D721Med (cell line): Measurements from ENCODE around the gene FKBP4.

Experiments
- DNase-seq: peaks from one replicate; pipeline ENCODE4 v3.0.0; 2011; ENCODE audit warnings: low spot score; ENCODE audit not compliant: insufficient read length
- FAIRE-seq: peaks from 2 replicates; lab custom pipeline; 2011; peaks lifted over from hg19 to GRCh38; lab: Jason Lieb, UNC
- TF ChIP-seq, protein P1 (sequence below): IDR thresholded peaks from 2 replicates; pipeline ENCODE4 v1.5.1; 2012; ENCODE audit warnings: mild to moderate bottlenecking, control low read depth; ENCODE audit not compliant: insufficient read depth; ENCODE audit errors: missing control alignments

Gene FKBP4

DNA sequence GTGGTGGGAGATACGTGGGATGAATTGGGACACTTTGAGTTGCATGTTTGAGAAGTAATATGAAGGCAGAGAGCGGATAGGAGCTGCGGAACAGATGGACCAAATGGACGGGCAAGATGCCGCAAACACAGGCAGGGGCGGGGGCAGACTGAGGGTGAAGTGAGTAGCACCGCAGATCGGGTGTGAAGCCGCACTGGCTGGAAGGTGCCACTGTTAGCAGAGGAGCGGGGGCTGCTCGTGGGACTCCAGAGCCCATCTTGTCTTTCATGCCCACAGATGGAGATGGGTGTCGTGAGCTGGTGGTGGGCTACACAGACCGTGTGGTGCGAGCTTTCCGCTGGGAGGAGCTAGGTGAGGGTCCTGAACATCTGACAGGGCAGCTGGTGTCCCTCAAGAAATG is 25.0 kb downstream of the FKBP4 start:
- FAIRE-seq (no peak), DNase-seq (no peak)
- TF ChIP-seq, protein P1, sequence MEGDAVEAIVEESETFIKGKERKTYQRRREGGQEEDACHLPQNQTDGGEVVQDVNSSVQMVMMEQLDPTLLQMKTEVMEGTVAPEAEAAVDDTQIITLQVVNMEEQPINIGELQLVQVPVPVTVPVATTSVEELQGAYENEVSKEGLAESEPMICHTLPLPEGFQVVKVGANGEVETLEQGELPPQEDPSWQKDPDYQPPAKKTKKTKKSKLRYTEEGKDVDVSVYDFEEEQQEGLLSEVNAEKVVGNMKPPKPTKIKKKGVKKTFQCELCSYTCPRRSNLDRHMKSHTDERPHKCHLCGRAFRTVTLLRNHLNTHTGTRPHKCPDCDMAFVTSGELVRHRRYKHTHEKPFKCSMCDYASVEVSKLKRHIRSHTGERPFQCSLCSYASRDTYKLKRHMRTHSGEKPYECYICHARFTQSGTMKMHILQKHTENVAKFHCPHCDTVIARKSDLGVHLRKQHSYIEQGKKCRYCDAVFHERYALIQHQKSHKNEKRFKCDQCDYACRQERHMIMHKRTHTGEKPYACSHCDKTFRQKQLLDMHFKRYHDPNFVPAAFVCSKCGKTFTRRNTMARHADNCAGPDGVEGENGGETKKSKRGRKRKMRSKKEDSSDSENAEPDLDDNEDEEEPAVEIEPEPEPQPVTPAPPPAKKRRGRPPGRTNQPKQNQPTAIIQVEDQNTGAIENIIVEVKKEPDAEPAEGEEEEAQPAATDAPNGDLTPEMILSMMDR, result no peak

DNA sequence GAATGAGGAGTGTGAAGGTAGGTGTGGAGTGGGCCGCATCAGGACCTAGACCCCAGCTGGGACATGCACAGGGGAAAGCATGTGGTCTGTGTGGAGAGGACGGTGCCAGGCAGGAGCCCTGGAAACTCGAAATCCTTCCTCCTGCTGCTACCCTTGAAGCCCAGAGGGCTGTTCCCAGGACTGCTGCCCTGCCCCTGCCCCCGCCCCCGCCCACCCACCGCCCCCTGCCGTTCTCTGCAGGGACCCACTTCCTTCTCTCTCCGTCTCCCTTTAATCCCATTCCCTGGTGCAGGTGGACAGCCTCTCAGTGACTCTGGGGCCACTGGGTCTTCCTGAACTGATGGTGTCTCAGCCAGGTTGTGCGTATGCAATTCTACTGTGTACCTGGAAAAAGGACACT is 25.7 kb downstream of the FKBP4 start:
- DNase-seq (no peak), FAIRE-seq (no peak)
- TF ChIP-seq, protein P1, result no peak

DNA sequence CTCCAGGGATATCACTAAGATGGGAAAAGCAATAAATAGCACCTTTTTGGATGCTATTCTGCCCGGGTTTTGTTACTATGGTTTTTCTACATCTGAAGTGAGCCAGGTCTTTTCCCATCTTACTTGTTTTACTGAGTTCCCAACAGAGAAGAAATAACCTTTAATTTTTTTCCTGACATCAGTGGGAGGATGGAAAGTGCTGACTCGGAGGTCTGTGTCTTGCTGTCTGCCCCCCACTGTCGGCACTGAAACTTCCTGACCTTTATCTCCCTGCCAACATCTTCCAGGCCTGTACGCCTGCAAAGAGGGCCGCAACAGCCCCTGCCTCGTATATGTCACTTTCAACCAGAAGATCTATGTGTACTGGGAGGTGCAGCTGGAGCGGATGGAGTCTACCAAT is 28.7 kb downstream of the FKBP4 start:
- DNase-seq (no peak), FAIRE-seq (no peak)
- TF ChIP-seq, protein P1, result no peak

DNA sequence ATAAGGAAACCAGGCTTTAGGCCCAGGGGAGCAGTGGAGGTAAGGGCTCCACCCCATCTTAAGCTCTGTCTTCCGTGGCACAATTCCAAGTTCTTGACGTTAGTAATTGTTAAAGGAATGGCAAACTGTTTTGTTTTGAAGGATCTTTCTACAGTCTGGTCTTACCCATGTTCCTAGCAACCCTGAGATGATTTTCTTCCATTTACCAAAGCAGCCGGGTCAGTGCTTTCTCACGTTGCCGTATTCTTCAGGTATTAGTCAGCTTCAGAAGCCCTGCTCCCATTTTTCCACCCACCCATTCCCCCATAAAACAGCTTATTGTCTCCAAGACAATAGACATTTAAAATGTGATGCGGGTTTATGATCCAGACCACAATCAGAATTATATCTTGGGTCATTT is 29.8 kb downstream of the FKBP4 start:
- TF ChIP-seq, protein P1, result no peak
- FAIRE-seq (no peak), DNase-seq (no peak)

DNA sequence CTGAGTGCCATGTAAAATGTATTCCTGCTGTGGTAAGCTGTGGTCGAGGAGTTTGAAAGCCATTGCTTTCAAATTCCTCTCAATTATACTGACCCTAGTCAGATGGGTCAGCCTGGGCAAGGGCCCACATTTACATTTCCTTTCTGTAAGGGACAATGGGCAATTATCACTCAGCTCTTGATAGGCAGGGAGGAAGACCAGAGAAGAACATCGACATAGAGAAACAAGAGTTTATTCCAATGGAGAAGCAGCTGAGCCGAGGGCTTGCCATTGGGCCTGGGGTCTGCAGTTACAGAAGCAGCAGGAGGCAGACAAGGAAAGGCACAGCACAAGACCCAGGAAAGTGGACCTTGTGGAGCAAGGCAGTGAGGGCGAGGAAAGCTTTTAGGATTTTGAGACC is 30.4 kb downstream of the FKBP4 start:
- DNase-seq (no peak), FAIRE-seq (no peak)
- TF ChIP-seq, protein P1, result no peak

DNA sequence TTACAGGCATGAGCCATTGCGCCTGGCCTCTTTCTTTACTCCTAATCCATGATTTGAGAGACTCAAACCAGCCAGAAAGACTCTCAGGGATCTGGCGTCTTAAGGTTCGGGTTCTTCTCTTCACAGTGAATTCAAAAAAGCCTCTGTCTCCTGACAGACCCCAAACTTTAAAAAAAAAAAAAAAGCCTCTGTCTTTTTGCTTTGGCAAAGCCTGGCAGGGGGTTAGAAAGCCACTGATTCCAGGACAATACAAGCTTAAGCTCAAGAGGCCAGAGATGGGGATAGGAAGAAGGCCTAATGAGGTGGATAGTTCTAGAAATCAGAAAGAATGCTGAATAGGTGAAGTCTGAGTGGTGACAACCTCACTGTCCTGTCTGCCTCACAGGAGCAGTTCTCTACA is 31.3 kb downstream of the FKBP4 start:
- TF ChIP-seq, protein P1, result no peak
- DNase-seq, result no peak
- FAIRE-seq, result no peak

DNA sequence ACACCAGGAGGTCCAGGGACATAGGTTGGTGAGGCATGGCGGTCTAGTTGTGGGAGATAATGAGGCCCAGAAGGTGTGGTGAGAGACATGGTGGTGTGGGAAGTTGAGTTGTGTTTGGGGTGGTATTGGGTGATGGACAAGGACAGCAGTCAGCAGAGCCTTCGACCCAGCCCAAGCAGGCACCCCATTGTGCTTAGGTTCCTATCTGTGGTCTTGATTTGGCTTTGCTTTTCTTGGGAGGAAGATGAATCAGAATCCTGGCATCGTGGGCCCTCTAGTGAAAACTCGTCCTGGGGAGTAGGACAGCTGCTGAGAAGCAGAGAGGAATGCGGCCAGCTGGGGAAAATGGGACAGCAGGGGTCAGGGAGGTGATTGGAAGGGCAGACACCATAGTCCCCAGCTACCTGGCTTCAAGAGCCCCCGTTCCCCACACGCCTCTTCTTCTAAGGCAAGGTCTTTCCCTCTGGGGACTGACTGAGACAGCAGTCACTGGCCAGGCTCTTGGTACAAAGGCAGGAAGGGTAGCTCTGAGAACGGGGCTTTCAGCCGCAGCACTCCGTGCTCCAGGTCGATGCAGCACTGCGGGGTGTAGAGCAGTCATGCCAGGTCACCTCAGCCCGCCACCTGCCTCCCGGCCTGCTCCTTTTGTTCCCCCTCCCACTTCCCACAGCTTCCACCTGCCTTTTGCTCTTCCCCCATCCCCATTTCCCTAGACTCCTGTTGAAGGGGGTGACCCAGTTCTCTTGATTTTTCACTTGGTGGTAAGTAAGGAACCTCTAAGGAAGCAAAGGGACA is 32.1 kb downstream of the FKBP4 start:
- TF ChIP-seq, protein P1, result no peak
- DNase-seq (no peak), FAIRE-seq (no peak)
